GM12892 (cell line): ENCODE measurements around the gene ADARB2.
"Not testable (repeated sequence)": the region's sequence is repeated elsewhere in the genome, so short reads cannot be mapped to it uniquely, and the experiment has no call there.

Experiments
- DNase-seq: peaks from one replicate; pipeline ENCODE4 v3.0.0; 2011; ENCODE audit not compliant: insufficient read length
- FAIRE-seq: peaks from 2 replicates; lab custom pipeline; 2011; peaks lifted over from hg19 to GRCh38; lab: Jason Lieb, UNC
- POLR2A ChIP-seq: IDR thresholded peaks from 2 replicates; pipeline ENCODE4 v1.6.1; 2011; ENCODE audit warnings: low read depth, low read length, control low read depth
- POLR2AphosphoS5 ChIP-seq: IDR thresholded peaks from 2 replicates; pipeline ENCODE4 v1.6.1; 2011; ENCODE audit warnings: low read depth, low read length, control low read depth
- TAF1 ChIP-seq: IDR thresholded peaks from 2 replicates; pipeline ENCODE4 v1.6.1; 2011; ENCODE audit warnings: low read depth, mild to moderate bottlenecking, control low read depth, low read length, borderline replicate concordance

ADARB2 gene

DNA sequence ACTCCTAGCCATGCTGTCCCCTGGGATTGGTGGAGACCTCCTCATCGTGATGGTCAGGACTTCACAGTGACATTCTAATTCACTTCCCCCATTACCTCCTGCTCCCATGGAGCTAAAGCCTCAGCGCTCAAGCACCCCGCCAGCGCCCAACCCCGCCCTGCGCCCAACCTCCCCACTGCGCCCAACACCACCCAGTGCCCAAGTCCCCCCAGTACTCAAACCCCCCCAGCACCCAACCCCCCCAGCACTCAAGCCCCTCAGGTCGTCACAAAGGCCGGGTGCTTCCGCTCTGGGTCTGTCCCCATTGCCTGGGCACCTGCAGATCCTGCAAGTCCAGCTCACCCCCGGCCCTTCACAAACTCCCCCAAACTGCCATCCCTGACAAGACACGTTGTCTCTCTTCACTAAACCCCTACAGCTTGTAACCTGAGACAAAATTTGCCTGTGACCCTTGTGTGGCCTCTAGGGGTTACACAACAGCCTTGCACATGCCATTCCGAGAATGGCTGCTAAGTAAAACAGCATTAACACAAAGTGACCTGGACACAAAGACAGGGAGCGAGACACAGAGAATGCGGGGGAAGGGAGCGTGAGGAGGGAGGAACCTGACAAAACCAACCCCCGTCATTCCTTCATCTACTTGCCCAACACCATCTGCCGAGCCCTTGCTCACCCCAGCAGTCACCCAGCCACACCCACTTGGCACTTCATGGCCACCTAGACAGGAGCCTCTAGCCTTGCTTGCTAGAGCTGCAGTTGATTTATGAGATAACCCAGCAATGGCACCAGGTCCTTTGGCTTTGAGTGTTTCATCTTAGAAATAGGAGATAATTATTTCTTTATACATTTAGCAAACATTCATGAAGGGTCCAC lies 107.8 kb downstream of the ADARB2 start:
- DNase-seq: no peak
- TF ChIP-seq POLR2AphosphoS5: no peak
- no peak for TF ChIP-seq POLR2A
- no peak for TF ChIP-seq TAF1
- FAIRE-seq: no peak

DNA sequence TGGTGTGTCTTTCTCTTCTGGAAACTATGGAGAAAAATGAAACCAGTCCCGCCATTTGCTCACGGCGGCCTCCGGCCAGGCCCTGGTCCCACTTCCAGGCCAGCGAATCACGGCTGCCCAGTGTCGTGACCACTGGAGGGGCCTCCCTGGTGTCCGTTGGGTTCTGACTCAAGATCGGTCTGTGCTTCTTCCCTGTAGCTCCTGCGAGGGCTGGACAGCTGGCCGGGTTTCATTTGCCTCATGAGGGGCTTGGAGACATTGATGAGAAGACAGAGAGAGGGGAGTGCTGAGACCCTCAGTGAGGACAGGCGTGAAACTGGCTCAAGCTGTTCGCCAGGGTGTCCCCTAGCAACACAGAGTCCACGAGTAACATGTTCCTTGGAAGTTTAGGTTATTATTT lies 108.6 kb downstream of the ADARB2 start:
- no peak for DNase-seq
- no peak for FAIRE-seq
- TF ChIP-seq POLR2A: no peak
- no peak for TF ChIP-seq POLR2AphosphoS5
- TF ChIP-seq TAF1: no peak

DNA sequence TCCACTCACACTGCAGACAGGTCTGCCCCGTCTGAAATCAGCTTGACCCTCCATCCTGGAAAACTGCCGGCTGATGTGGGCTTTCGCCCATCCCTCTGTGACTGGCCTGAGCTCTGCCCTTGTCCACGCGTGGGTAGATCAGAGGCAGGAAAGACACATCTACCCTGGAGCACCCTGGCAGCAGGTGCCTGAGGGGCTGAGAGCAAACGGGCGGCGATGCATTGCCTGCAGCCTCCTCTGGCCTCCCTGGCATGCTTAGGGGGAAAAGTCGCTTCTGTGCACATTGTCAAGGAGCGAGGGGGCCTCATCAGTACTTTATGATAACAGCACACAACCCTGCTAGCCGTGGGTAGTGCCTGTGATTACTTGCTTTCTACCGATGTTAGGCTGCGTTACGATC lies 109.4 kb downstream of the ADARB2 start:
- TF ChIP-seq POLR2AphosphoS5 (no peak), TAF1 (no peak), POLR2A (no peak)
- FAIRE-seq (no peak), DNase-seq (no peak)

DNA sequence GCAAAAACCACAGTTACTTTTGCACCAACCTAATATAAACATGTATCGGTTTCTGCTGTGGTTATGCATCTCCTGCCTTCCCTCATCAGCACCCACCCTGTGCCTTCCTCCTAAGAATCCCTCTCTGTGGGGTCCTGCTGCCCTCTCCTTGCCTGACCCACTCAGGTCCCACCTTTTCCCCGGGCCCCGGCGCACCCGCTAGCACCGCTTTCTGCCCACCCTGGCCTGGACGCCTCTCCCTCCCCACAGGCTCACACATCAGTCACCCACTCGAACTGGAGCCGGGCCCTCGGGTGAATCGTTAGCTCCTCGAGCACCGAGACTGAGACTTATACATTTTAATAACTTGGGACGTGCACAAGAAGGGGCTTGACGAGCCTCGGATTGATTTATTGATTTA lies 110.5 kb downstream of the ADARB2 start:
- FAIRE-seq: no peak
- DNase-seq: no peak
- no peak for TF ChIP-seq TAF1

DNA sequence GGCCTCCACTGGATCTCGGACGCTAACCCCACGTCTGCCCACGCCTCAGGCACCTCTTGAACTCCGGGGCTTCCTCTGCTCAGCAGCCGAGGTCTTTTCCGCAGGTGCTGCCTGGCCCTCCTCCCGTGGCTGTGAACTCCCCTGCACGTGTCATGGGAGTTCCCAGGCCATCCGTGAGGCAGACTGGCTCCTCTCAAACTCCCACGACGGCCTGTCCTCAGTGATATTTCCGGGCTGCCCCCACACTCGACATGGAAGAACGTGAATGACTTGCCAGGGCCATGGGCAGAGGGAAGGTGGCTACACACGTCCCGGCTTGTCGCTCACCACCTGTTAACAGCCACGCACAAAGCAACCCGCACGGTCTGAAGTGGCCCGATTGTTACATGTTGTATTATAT lies 110.9 kb downstream of the ADARB2 start:
- no peak for TF ChIP-seq POLR2AphosphoS5
- no peak for TF ChIP-seq TAF1
- no peak for DNase-seq
- FAIRE-seq: no peak

DNA sequence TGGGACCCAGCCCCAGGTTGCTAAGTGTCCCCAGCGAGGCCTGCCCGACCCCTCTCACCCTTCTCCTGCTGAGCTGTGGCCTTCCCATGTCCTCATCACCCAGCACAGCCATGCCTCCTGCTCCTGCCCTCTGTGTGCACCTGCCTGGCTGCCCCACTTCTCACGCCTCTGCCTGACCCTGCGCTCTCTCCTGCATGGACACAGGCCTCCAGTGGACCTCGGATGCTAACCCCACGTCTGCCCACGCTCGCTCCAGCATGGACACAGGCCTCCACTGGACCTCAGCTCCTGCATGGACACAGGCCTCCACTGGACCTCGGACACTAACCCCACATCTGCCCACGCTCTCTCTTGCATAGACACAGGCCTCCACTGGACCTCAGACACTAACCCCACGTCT lies 111.6 kb downstream of the ADARB2 start:
- TF ChIP-seq POLR2AphosphoS5 (no peak), TAF1 (no peak), POLR2A (no peak)

DNA sequence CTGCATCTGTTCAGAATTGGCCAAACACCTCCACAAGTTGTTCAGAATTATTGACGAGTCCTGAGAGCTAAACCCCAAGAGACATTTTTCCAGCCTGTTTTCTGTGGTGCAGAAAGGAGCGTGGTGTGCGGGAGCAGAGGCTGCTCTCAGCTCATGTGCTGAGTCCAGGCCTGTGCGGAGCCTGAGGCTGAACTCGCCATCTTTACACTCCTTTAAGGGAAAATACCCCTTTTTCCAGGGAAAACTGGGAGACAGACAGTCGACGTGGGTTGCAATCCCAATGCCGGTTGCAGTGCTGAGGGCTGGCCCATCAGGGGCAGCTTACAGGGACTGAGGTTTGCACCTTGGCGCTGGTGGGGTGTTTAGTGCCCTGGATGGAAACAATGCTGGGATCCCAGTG lies 112.2 kb downstream of the ADARB2 start:
- no peak for TF ChIP-seq TAF1
- FAIRE-seq (no peak), DNase-seq (no peak)

More for the DNA sequence above, 111.6 kb downstream of the ADARB2 start:
- no peak for DNase-seq
- no peak for FAIRE-seq

DNA sequence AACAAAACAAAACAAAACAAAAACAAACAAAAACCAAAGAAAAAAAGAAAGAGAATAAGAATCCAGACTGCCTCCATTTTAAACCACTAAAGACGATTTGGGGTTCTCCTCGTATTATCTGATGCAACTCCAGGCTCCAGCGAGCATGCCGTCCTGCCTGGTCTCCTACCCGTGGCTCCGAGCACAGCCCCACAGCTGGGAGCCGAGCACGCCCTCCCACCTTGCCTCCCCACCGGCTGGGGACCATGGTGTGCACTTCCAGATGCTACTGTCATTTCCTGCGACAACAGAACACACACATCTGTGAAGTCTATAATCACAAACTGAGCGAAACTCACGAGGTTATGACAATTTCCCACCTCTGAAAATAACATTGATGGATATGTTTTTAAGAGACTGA lies 113.1 kb downstream of the ADARB2 start:
- no peak for DNase-seq
- FAIRE-seq: no peak
- TF ChIP-seq POLR2AphosphoS5 (no peak), TAF1 (no peak), POLR2A (no peak)

DNA sequence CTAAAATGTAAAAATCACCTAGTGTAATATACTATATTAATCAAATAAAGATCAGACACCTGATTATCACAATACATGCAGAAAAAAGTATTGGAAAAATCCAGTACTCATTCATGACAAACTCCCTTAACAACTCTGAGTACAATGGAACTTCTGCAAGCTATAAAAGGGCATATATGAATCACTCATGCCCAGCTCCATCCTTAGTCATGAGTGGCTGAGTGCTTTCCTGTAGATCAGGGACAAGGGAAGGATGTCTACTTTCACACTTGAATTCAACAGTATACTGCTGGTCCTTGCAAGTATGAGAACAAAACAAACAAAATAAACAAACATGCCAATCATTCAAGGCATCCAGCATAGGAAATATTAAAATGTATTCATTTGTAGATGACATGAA lies 116.5 kb downstream of the ADARB2 start:
- TF ChIP-seq TAF1: no peak
- no peak for TF ChIP-seq POLR2AphosphoS5
- TF ChIP-seq POLR2A: no peak
- DNase-seq: no peak
- no peak for FAIRE-seq

DNA sequence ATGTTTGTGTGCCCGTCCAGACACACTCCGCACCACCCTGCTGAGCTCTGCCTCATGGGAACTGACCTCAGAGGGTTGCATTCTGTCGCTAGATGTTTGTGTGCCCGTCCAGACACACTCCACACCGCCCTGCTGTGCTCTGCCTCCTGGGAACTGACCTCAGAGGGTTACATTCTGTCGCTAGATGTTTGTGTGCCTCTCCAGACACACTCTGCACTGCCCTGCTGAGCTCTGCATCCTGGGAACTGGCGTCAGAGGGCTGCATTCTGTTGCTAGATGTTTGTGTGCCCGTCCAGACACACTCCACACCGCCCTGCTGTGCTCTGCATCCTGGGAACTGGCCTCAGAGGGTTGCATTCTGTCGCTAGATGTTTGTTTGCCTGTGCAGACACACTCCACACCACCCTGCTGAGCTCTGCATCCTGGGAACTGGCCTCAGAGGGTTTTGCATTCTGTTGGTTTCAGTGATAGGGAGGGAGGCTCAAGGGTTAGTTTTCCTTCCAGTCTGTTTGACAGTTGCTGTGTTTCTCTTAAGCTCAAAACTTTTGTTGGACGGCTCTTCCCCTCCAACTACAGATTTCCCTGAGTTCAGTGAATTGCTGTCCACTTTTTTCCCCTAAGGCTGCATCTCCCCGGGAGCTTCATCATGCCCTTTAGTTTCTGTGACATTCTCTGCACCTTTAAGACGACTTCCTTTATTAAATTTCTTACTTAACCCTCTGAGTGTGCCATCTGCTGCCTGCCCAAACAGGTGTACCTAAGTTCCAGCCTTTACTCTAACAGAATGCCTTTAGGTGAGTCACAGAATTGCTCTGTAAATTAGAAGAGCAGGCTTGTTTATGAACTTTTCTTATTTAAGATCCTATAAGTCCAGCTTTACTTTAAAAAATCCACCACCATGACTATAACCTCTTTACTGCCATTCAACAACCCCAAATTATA lies 119.7 kb downstream of the ADARB2 start:
- not testable (repeated sequence) for FAIRE-seq

DNA sequence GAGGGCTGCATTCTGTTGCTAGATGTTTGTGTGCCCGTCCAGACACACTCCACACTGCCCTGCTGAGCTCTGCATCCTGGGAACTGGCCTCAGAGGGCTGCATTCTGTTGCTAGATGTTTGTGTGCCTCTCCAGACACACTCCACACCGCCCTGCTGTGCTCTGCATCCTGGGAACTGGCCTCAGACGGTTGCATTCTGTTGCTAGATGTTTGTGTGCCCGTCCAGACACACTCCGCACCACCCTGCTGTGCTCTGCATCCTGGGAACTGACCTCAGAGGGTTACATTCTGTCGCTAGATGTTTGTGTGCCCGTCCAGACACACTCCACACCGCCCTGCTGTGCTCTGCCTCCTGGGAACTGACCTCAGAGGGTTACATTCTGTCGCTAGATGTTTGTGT lies 120.6 kb downstream of the ADARB2 start:
- DNase-seq, FAIRE-seq: not testable (repeated sequence)

More for the DNA sequence above, 119.7 kb downstream of the ADARB2 start:
- not testable (repeated sequence) for DNase-seq
